ENCODE measurements around the gene LDB1. TPM values are rescaled to one million over a fixed set of nuclear protein-coding genes. Genes with fewer than 3 reads are reported as not detected.

Gene LDB1
- total RNA-seq, 1 donor from 2014 or later, result 29.5 TPM

DNA sequence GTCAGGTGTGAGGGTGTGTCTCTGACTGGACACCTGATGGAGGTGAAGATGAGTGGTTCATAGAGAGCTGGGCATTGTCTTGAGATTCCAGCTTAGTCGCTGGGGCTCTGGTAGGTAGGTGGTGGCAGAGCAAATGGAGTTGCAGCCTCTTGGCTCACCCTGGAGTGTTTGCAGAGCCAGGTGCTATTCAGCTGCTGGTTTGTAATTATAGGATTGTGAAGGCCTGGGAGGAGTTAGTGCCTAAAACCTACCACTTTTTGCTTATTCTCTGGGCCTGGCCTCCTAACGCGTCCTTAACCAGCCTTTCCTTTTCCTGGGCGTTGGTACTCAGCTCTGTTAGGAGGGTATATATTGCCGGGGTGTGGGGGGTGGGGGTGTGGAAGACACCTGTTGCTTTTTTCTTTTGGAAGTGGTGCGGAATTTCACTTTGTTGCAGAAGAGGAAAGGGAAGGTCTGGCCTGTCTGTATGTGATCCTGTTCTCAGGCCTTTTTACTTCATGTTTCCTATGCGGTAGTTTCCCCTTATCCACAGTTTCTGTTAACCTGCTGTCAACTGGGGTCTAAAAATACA, 15.9 kb upstream of the LDB1 start:
- TF ChIP-seq, protein P1, sequence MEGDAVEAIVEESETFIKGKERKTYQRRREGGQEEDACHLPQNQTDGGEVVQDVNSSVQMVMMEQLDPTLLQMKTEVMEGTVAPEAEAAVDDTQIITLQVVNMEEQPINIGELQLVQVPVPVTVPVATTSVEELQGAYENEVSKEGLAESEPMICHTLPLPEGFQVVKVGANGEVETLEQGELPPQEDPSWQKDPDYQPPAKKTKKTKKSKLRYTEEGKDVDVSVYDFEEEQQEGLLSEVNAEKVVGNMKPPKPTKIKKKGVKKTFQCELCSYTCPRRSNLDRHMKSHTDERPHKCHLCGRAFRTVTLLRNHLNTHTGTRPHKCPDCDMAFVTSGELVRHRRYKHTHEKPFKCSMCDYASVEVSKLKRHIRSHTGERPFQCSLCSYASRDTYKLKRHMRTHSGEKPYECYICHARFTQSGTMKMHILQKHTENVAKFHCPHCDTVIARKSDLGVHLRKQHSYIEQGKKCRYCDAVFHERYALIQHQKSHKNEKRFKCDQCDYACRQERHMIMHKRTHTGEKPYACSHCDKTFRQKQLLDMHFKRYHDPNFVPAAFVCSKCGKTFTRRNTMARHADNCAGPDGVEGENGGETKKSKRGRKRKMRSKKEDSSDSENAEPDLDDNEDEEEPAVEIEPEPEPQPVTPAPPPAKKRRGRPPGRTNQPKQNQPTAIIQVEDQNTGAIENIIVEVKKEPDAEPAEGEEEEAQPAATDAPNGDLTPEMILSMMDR (conservative IDR thresholded peaks at IDR 0.05; ENCODE audit: low read depth, low read length), result no peak
- no peak for DNase-seq (ENCODE audit: low read depth)
- H3K4me3 ChIP-seq (ENCODE audit: low read depth, low read length), result no peak overlapping the region

DNA sequence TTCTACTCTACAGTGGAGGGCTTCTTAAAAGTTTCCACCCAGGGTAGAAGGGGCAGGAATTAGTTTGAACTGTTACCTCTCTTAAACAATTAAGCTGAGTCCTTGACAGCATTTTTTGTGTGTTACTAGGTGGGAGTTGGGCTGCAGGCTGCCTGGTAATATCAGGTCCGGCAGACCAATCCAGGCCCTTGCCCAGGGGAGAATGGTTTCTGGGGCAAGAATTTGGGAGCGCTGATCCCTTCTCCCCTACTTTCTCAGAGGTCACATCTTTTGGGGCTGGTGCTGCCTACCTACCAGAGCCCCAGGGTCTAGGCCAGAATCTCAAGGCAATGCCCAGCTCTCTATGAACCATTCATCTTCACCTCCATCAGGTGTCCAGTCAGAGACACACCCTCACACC, 14.2 kb upstream of the LDB1 start:
- DNase-seq (ENCODE audit: low read depth), result no peak
- TF ChIP-seq, protein P1 (conservative IDR thresholded peaks at IDR 0.05; ENCODE audit: low read depth, low read length), result no peak

DNA sequence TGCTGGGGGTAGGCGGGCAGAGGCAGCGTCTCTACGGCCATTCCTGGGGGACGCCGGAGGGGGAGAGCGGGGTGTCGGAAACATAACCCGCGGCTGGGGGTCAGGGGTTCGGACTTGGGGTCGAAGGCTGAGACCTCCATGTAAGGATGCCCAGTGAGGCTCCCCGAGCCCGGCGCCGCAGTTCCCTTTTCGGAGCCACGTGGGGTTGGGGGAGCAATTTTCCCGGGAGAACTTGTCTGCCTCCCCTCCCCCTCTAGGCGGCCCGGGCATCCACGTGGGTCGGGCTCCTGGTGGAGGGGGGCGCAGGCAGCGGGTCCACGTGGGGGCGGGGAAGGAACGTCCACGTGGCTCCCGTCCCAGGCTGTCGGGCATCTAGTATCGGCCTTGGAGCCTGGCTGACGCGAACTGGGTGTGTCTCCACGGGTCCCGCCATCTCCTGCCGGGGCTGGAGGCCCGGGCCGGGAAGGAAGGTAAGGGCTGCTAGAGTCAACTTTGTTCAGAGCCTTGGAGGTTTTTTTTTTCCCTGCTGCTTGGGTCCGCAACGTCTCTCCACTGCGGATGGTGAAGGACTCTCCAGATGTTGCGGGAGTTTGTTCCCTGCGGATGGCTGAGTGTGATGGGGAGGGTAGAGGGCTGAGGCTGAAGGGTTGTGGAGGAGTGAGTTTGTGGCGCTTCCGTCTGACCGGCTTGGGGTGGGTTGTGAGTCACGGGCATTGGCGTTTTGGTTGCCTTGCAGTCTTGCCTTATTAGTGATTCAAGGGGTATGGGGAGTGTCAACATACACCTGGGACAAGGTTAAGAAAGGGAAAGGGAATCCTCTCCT, 13.4 kb upstream of the LDB1 start:
- peak overlapping the region; percentile 99 for H3K4me3 ChIP-seq (ENCODE audit: low read depth, low read length)
- TF ChIP-seq, protein P1 (conservative IDR thresholded peaks at IDR 0.05; ENCODE audit: low read depth, low read length), result no peak
- DNase-seq (ENCODE audit: low read depth), result no peak

More for the DNA sequence above, 14.2 kb upstream of the LDB1 start:
- H3K4me3 ChIP-seq (ENCODE audit: low read depth, low read length), result peak overlapping the region; percentile 99

DNA sequence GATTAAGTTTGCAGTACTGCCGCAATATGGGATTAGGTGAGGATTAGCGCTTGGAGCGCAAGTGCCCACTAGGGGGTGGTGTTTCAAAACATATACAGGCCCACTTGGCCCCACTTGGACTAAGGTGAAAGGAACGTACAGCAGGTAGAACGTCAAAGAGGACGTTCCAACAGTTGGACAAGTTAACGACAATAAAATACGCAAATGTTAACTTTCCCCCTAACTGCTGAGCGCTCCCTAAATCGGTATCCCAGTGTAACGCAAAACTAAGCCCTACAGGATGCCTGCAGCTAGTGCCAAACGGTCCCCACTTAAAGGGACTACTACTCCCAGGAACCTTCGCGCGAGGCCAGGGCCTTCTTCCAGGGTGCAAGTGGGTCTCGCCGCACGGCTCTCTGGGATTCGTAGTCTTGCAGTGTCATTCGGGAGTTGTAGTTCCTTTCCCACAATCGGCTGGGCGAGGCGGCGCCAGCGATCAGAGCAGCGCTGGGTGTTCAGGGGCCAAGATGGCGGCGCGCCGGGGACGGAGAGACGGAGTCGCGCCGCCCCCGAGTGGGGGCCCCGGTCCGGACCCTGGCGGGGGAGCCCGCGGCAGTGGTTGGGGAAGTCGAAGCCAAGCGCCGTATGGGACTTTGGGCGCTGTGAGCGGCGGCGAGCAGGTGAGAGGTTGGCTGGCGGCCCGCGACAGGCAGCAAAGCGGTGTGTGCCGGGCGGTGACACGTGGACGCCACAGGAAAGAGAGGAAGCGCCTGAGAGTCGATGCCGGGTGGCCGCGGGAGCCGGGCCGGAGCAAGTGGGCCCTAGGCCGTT, 12.6 kb upstream of the LDB1 start, which contains the start of gene PPRC1:
PPRC1 (plus strand) TSS at position 478 of the 810 bp plus-strand sequence; CDS start at position 507, 29 bp downstream.
- H3K4me3 ChIP-seq (ENCODE audit: low read depth, low read length), result peak within 1 kb of the TSS; percentile 99
- peak; percentile 93 for DNase-seq (ENCODE audit: low read depth)
- TF ChIP-seq, protein P1 (conservative IDR thresholded peaks at IDR 0.05; ENCODE audit: low read depth, low read length), result peak; percentile 95

DNA sequence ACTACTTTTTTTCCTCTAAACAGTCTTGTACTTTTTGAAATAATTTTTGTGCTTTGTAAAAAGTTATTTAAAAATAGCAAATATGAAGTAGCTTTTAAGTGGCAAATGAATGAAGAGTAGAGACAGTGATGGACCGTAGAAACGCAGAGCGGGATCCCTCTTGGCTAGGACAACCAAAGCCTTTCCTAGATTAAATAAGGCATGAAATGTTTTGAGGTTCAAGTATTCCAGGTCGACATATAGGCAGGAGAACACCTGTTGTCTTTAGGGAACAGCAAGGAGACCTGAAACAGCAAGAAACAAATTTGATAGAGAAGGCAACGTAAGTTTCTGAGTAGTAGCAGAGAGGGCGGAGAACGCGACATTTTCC, 12.0 kb upstream of the LDB1 start:
- TF ChIP-seq, protein P1 (conservative IDR thresholded peaks at IDR 0.05; ENCODE audit: low read depth, low read length), result no peak
- no peak for DNase-seq (ENCODE audit: low read depth)
- peak overlapping the region; percentile 99 for H3K4me3 ChIP-seq (ENCODE audit: low read depth, low read length)

DNA sequence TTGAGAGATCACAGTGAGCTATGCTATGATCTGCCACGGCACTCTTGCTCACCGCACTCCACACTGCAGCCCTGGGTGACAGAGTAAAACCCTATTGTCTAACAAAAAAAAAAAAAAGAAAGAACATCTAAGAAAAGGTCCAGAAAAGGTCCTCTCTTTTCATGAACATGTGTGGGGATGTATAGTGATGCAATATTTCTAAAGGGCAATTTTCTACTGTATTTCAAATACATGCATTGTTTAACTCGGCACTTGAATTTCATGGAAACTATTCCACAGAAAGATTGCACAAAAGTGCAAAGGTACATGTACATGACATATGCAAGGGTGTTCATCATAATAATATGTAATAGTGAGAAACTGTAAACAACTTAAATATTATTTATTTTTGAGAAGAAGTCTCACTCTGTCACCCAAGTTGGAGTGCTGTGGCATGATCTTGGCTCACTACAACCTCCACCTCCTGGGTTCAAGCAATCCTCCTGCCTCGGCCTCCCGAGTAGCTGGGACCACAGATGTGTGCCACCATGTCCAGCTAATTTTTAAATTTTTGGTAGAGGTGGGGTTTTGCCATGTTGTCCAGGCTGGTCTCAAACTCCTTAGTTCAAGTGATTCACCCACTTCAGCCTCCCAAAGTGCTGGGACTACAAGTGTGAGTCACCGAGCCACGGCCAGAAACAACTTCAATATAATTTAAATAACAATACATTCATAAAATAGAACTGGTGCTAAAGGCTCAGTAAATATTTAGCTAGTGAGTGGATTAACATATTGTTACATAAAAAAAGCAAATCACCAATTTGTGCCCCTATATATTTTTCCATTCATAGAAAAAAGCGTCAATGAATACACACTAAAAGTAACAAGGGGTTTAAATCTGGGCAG, 11.4 kb upstream of the LDB1 start:
- TF ChIP-seq, protein P1 (conservative IDR thresholded peaks at IDR 0.05; ENCODE audit: low read depth, low read length), result no peak
- no peak for DNase-seq (ENCODE audit: low read depth)

More for the DNA sequence above, 11.4 kb upstream of the LDB1 start:
- no peak overlapping the region for H3K4me3 ChIP-seq (ENCODE audit: low read depth, low read length)

All from epithelial cell of proximal tubule (primary cell).